Endothelial cell of hepatic sinusoid (primary cell): ENCODE results near the gene ANKRD11.
"Not testable (repeated sequence)": the region's sequence is repeated elsewhere in the genome, so short reads cannot be mapped to it uniquely, and the experiment has no call there.

Experiments used
- in situ Hi-C: cut with HindIII; loops from 2 replicates; pipeline ENCODE4 v1.10.0; 2017; ENCODE audit warnings: low sequenced_read_pairs

The ANKRD11 gene

GRCh38 chr16:89257281-89257731 lies 233.1 kb downstream of the ANKRD11 start:
- in situ Hi-C loops = no loop called here

GRCh38 chr16:89256651-89257254 lies 233.6 kb downstream of the ANKRD11 start:
- in situ Hi-C loops = no loop called here

- in situ Hi-C loops = no loop called here
These were observed 236.6 kb downstream of the ANKRD11 start for GRCh38 chr16:89253548-89254287.

DNA sequence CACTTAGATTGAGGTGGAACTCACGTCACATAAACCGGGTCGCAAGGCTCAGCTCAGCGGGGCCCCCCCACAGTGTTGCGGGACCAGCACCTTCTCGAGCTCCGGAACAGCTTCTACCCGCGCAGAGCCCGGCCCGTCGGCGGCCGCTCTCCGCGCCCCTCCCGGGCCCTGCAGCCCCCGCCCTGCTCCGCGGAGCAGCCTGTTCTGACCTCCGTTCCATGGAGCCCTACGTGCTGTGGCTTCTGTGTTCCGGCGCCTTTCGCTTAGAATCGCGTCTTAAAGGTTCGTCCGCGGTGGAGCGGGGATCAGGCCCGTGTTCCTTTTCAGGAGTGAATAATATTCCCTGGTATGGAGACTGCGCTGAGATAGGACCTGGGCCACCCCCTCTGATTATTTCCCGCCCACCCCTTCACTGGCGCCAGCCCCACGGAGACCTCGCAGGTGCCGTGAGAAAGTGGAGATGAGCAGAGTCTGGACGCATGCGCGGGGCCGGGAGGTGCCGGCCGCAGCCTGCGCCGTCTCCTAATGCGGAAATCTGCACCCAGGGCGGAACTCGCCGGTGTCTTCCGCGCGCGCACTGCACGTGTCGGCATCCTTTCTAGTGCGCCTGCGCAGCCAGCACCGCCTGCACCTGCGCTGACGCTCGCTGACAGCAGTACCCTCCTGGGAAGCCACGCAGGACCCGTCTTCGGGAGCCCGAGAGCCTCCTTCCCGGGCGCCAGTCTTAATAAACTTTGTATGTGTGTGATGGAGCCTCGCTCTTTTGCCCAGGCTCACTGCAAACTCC lies 242.0 kb downstream of the ANKRD11 start:
- in situ Hi-C loops = no loop called here

DNA sequence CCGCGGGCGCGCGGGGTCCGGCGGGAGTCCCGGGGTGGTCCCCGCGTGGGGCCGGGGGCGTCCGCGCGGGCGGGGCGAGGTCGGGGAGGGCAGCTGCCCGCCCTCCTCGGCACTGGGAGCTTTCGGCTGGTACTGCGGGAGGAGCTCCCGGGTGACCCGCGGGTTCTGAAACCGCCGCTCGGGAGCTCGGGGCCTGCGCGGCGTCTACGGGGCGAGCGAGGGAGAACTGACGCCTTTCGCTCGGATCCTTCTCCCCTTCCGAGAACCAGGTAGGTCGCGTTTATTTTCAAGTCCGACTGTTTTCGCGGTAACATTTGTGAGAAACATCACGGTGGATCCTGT lies 242.7 kb downstream of the ANKRD11 start:
- in situ Hi-C loops = not testable (repeated sequence)

GRCh38 chr16:89246903-89247733 lies 243.2 kb downstream of the ANKRD11 start:
- in situ Hi-C loops = no loop called here

GRCh38 chr16:89246383-89246902 lies 243.9 kb downstream of the ANKRD11 start:
- in situ Hi-C loops = no loop called here

- in situ Hi-C loops = no loop called here
These were observed 245.6 kb downstream of the ANKRD11 start for GRCh38 chr16:89244754-89245153.

GRCh38 chr16:89244264-89244663 lies 246.1 kb downstream of the ANKRD11 start:
- in situ Hi-C loops = not testable (repeated sequence)

GRCh38 chr16:89243664-89244063 lies 246.7 kb downstream of the ANKRD11 start:
- in situ Hi-C loops = no loop called here

DNA sequence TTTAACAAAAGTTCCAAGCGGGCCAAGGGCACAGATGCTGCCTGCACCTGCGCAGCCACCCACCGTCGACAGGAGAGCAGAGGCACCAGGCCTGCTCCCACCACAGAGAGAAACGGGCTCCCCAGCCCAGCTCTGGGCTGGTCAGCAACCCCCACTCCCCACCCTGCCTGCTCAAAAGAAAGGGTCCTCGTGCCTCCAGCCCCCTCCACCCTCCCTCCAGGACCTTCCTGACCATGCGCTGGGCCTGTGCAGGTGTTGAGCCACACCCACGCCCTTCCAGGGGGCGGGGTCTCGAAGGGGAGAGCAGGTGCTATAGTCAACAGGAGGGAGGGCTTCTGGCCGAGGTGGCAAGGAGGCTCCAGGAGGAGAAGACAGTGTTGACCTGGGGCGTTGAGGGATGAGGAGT lies 247.6 kb downstream of the ANKRD11 start:
- in situ Hi-C loops = no loop called here

- in situ Hi-C loops = no loop called here
These were observed 249.0 kb downstream of the ANKRD11 start for GRCh38 chr16:89241187-89242007.

GRCh38 chr16:89237733-89238132 lies 252.6 kb downstream of the ANKRD11 start:
- in situ Hi-C loops = loop anchor here (5.0 kb wide), 1 partner anchor 35 kb away; the partner anchor contains the start of gene SLC22A31

DNA sequence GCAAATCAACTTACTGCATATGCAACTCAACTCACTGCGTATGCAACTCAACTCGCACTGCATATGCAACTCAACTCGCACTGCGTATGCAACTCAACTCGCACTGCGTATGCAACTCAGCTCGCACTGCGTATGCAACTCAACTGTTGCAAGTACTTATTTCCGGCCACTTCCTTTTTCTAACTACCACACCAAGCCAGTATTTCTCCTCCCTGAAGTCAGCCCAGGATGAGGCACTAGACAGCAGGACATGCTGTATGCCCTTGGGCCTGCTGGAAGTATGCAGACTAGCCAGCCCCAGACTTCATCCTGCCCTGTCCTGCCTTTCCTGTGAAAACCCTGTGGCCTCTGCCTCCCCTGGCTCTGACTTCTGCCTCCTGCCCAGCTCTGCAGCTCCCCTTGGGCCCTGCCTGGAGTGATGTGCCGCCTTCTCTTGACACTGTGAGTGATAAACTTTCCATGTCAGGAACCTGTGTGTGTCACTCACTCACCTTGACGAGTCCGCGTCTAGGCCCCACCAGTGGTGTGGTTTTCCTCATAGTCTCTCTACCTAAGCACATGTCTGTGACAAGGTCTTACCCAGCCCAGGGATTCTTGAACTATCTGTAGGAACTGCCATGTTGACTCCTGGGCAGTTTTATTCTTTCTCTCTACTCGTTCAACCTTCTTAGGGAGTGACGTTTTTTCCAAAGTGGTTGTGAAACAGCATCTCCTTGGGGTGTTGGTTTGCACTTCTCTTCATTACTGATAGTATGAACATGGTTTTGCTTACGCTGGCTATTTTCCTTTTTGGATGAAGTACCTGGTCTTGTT lies 256.5 kb downstream of the ANKRD11 start:
- in situ Hi-C loops = no loop called here

- in situ Hi-C loops = no loop called here
These were observed 258.3 kb downstream of the ANKRD11 start for GRCh38 chr16:89232107-89232506.

GRCh38 chr16:89230255-89230654 lies 260.1 kb downstream of the ANKRD11 start:
- in situ Hi-C loops = no loop called here

DNA sequence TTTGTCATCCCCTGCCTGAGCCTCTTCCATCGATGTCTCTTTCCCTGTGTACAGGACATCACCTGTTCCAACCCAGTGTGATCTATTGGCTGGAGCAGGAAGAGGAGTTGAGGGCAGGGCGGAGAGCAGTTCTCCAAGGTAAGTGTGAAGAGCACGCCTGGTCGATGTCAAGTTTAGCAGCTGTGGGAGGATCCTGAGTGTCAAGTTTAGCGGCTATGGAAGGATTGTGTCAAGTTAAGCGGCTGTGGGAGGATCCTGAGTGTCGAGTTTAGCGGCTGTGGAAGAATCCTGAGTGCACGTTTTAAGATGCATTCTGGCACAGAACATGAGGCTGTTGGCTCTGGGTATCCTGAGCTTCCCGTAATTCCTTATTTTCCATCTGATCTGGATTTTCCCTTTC lies 265.7 kb downstream of the ANKRD11 start:
- in situ Hi-C loops = no loop called here

DNA sequence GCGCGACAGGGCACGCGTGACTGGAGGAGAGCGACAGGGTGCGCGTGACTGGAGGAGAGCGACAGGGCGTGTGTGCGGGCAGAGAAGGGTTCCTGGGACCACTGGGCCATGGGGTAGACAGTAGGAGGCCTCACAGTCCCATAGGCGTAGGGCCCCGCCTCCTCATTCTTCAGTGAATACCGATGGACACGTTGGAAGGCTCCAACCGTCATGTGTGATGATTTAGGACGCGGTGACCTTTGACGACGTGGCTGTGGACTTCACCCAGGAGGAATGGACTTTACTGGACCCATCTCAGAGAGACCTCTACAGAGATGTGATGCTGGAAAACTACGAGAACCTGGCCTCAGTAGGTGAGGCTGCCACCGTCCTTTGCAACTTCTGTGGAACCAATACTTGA lies 267.4 kb downstream of the ANKRD11 start:
- in situ Hi-C loops = no loop called here

GRCh38 chr16:89221604-89222003 lies 268.8 kb downstream of the ANKRD11 start:
- in situ Hi-C loops = no loop called here
